GM12878 (cell line): ENCODE results near the gene MAPK8IP3. TPM values are rescaled to one million over a fixed set of nuclear protein-coding genes. Genes with fewer than 3 reads are reported as not detected.

ENCODE experiments used
- BACH1 ChIP-seq: fragments of 450-650 bp; IDR thresholded peaks from 2 replicates; pipeline ENCODE4 v1.6.1; 2017; ENCODE audit warnings: mild to moderate bottlenecking, borderline replicate concordance
- CHD2 ChIP-seq: IDR thresholded peaks from 2 replicates; pipeline ENCODE4 v1.6.1; 2011; ENCODE audit warnings: low read depth, low read length, improper control_type of control experiment, borderline replicate concordance
- CREB1 ChIP-seq: IDR thresholded peaks from 2 replicates; pipeline ENCODE4 v1.6.1; 2012; ENCODE audit warnings: low read depth, mild to moderate bottlenecking, inconsistent platforms
- ETV6 ChIP-seq, 2 experiments: fragments of 450-650 bp in 1 of 2; IDR thresholded peaks in 1 of 2; conservative IDR thresholded peaks in 1 of 2; 2 replicates each; pipeline ENCODE4 v1.6.1; 2014; ENCODE audit warnings: antibody characterized with exemption in 1 of 2, borderline replicate concordance in 1 of 2, low read depth in 1 of 2, mild to moderate bottlenecking in 1 of 2, moderate library complexity in 1 of 2
- IKZF1 ChIP-seq: fragments of 450-650 bp; conservative IDR thresholded peaks from 2 replicates; pipeline ENCODE4 v1.6.1; 2017; ENCODE audit warnings: antibody characterized with exemption, mild to moderate bottlenecking
- MEF2A ChIP-seq: IDR thresholded peaks from 2 replicates; pipeline ENCODE4 v1.6.1; 2011; ENCODE audit warnings: low read depth, mild to moderate bottlenecking, low read length, moderate library complexity; ENCODE audit not compliant: insufficient read depth
- NFXL1 ChIP-seq: fragments of 450-650 bp; IDR thresholded peaks from 2 replicates; pipeline ENCODE4 v1.6.1; 2017; ENCODE audit warnings: antibody characterized with exemption, mild to moderate bottlenecking, borderline replicate concordance
- POLR2AphosphoS2 ChIP-seq: IDR thresholded peaks from 2 replicates; pipeline ENCODE4 v1.6.1; 2011; ENCODE audit warnings: low read depth, mild to moderate bottlenecking, low read length, improper control_type of control experiment, moderate library complexity
- RAD21 ChIP-seq: IDR thresholded peaks from 2 replicates; pipeline ENCODE4 v1.6.1; 2011; ENCODE audit warnings: mild to moderate bottlenecking, low read depth, low read length, moderate library complexity; ENCODE audit not compliant: insufficient read depth
- RB1 ChIP-seq: fragments of 450-650 bp; formaldehyde crosslinking; IDR thresholded peaks from 2 replicates; pipeline ENCODE4 v1.6.1; 2017; ENCODE audit warnings: mild to moderate bottlenecking, borderline replicate concordance
- SREBF1 ChIP-seq: IDR thresholded peaks from 2 replicates; pipeline ENCODE4 v1.6.1; 2012; ENCODE audit warnings: mild to moderate bottlenecking, low read length
- STAT3 ChIP-seq: IDR thresholded peaks from 2 replicates; pipeline ENCODE4 v1.6.1; 2011; ENCODE audit warnings: low read depth, low read length, improper control_type of control experiment
- TCF3 ChIP-seq: IDR thresholded peaks from 2 replicates; pipeline ENCODE4 v1.6.1; 2012; ENCODE audit warnings: low read depth, mild to moderate bottlenecking, low read length, borderline replicate concordance; ENCODE audit not compliant: insufficient read depth
- WRNIP1 ChIP-seq: IDR thresholded peaks from 2 replicates; pipeline ENCODE4 v1.6.1; 2011; ENCODE audit warnings: low read depth, low read length, improper control_type of control experiment, borderline replicate concordance
- ZNF217 ChIP-seq: fragments of 450-650 bp; IDR thresholded peaks from 2 replicates; pipeline ENCODE4 v1.6.1; 2017; ENCODE audit warnings: antibody characterized with exemption, mild to moderate bottlenecking
- ZNF622 ChIP-seq: fragments of 450-650 bp; IDR thresholded peaks from 2 replicates; pipeline ENCODE4 v1.6.1; 2017; ENCODE audit warnings: mild to moderate bottlenecking, inconsistent platforms
- ZZZ3 ChIP-seq: IDR thresholded peaks from 2 replicates; pipeline ENCODE4 v1.6.1; 2011; ENCODE audit warnings: low read depth; ENCODE audit not compliant: control insufficient read depth, insufficient read length
- polyA plus RNA-seq, 11 experiments: library from polyadenylated mRNA; depleted of rRNA in 4 of 11; unstranded in 6 of 11; stranded (reverse) in 5 of 11; fragments of >200 nt; fragmentation: Nextera tagmentation in 4 of 11; fragmentation: Illumina TruSeq in 1 of 11; extraction: Ambion mirVana in 4 of 11; extraction: Trizol in 1 of 11; gene quantifications; 1 replicate in 1 of 11; 2 replicates in 10 of 11; pipeline versions ENCODE4 v1.2.1 to v1.2.3, GENCODE V29; 2011 to 2016; ENCODE audit warnings: inconsistent platforms in 2 of 11, missing spikeins in 2 of 11, low read depth in 1 of 11
- total RNA-seq, 4 experiments: library from RNA; depleted of rRNA in 3 of 4; stranded (reverse); fragments of >200 nt in 3 of 4; fragmentation: Illumina TruSeq in 1 of 4; extraction: Trizol in 1 of 4; gene quantifications; 2 replicates each; pipeline versions ENCODE4 v1.2.1 to v1.2.3, GENCODE V29; 2013 to 2021
- TF ChIP-seq, protein P1 (sequence below): fragments of 450-650 bp; IDR thresholded peaks from 2 replicates; pipeline ENCODE4 v1.6.1; 2017; ENCODE audit warnings: mild to moderate bottlenecking

MAPK8IP3 gene
- total and polyA plus RNA-seq, 10 of the 15 experiments (the other 5 are each of a cell fraction or from before 2014, with no cell fraction given) = 0.06 to 67.9 (median 18.2) TPM

DNA sequence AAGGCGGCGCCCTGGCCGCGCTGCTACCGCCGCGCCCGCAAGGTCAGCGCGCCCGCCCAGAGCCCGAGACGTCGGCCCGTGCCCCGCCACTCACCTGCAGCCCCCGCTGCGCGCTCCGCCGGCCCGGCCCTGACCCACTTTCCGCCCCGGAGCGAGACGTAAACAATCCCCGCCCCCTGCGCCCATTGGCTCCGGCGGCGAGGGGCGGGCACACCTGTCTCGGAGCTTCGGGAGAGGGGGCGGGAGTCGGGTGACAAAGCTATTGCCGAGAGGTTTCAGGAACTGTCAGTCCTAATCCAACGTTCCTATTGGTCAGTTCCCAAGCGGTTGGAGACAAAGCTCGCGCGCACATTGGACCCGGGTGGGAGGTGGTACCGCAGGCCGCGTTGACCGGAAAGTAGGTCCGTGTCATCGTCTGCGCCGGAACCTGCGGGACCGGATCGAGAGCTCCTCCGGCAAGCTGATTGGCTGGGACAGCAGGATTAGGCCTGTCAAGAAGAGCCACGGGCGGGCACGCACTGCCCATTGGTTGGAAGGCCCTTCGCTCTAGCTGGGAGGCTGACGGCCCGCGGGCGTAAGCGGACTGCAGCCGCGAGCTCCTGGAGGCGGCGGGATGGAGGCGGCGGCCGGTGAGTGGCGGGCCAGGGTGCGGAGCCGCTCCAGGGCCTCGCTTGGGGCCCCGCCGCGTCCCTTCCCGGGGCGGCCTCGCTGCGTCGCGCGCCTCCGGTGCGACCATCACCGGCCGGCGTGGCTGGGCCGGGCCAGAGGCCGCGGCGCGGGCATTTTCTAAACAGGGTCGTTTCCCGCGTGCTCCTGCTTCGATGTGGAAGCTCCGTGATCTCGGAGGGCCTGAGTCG lies 76.6 kb downstream of the MAPK8IP3 start, which contains the start of the genes NUBP2 and SPSB3 (continued):
- TF ChIP-seq MEF2A = no peak
- TF ChIP-seq CREB1 = peak; percentile 100
- TF ChIP-seq ZNF622 = no peak
- TF ChIP-seq IKZF1 = peak; percentile 54
- TF ChIP-seq TCF3 = no peak
- no peak for TF ChIP-seq STAT3
- no peak for TF ChIP-seq WRNIP1
- 0 out of 2 replicates have a peak, but pooled peaks have one; percentile 35 for TF ChIP-seq NFXL1
- no peak for TF ChIP-seq ETV6 (conservative IDR thresholded peaks at IDR 0.05 in 1 of 2, IDR thresholded peaks at IDR 0.05 in 1 of 2; ENCODE audit: borderline replicate concordance in 1 of 2, low read depth in 1 of 2)
- peak; percentile 3; the same call in 1 of the 2 replicates for TF ChIP-seq POLR2AphosphoS2
- TF ChIP-seq RB1 = no peak
- TF ChIP-seq ZNF217 = no peak
- TF ChIP-seq SREBF1 = no peak
- TF ChIP-seq, protein P1, sequence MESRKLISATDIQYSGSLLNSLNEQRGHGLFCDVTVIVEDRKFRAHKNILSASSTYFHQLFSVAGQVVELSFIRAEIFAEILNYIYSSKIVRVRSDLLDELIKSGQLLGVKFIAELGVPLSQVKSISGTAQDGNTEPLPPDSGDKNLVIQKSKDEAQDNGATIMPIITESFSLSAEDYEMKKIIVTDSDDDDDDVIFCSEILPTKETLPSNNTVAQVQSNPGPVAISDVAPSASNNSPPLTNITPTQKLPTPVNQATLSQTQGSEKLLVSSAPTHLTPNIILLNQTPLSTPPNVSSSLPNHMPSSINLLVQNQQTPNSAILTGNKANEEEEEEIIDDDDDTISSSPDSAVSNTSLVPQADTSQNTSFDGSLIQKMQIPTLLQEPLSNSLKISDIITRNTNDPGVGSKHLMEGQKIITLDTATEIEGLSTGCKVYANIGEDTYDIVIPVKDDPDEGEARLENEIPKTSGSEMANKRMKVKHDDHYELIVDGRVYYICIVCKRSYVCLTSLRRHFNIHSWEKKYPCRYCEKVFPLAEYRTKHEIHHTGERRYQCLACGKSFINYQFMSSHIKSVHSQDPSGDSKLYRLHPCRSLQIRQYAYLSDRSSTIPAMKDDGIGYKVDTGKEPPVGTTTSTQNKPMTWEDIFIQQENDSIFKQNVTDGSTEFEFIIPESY = no peak
- no peak for TF ChIP-seq RAD21
- TF ChIP-seq BACH1 = peak; percentile 92
- TF ChIP-seq CHD2 = peak; percentile 98
- no peak for TF ChIP-seq ZZZ3
